ENCODE results near the gene ADD1. TPM values are rescaled to one million over a fixed set of nuclear protein-coding genes. Genes with fewer than 3 reads are reported as not detected.

ADD1 gene
- total RNA-seq, 4 donors from 2014 or later = 144 to 273 (median 203) TPM

DNA sequence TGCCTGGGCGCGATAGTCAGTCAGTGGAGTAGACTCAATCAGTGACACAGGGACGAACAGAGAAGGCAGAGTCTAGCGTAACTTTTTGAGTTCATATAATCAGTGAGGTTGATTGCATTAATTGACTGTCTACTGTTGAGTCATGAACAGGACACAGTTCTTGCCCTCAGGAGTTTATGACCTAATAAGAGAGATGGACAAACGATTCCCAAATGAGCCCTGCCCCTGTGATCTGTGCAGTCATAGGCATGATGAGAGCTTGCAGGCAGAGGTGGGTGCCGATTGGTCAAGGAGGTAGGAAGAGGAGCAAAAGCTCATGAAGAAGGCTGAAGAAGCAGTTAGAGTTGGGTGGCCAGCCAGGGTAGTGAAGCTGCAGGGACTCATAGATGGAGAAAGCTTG lies 57.1 kb downstream of the ADD1 start:
- TF ChIP-seq, protein P1, sequence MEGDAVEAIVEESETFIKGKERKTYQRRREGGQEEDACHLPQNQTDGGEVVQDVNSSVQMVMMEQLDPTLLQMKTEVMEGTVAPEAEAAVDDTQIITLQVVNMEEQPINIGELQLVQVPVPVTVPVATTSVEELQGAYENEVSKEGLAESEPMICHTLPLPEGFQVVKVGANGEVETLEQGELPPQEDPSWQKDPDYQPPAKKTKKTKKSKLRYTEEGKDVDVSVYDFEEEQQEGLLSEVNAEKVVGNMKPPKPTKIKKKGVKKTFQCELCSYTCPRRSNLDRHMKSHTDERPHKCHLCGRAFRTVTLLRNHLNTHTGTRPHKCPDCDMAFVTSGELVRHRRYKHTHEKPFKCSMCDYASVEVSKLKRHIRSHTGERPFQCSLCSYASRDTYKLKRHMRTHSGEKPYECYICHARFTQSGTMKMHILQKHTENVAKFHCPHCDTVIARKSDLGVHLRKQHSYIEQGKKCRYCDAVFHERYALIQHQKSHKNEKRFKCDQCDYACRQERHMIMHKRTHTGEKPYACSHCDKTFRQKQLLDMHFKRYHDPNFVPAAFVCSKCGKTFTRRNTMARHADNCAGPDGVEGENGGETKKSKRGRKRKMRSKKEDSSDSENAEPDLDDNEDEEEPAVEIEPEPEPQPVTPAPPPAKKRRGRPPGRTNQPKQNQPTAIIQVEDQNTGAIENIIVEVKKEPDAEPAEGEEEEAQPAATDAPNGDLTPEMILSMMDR (IDR thresholded peaks at IDR 0.05; ENCODE audit: low read depth) = no peak

GRCh38 chr4:2901186-2901585 lies 57.5 kb downstream of the ADD1 start:
- TF ChIP-seq, protein P1 (IDR thresholded peaks at IDR 0.05; ENCODE audit: low read depth) = no peak

- TF ChIP-seq, protein P1 (IDR thresholded peaks at IDR 0.05; ENCODE audit: low read depth) = no peak
Measured at GRCh38 chr4:2902126-2902525, 58.5 kb downstream of the ADD1 start.

DNA sequence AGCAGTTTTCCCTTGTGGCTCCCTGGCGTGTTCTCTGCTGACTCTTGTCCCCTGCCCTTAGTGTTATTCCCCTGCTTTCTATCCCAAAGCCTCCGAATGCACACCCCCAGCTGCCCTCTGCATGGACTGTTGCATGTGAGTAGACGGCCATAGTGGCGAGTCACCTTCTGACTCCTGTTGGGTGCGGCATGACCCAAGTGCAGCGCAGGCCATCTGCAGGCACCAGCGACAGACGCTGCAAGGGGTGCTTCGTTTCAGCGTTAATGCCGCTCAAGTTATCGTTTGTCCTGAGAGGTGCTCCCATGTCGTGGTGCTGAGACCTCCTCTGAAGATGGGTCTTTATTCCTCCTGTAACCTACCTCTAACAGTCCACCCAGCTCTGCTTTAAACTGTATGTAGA lies 61.9 kb downstream of the ADD1 start:
- TF ChIP-seq, protein P1 (IDR thresholded peaks at IDR 0.05; ENCODE audit: low read depth) = no peak

DNA sequence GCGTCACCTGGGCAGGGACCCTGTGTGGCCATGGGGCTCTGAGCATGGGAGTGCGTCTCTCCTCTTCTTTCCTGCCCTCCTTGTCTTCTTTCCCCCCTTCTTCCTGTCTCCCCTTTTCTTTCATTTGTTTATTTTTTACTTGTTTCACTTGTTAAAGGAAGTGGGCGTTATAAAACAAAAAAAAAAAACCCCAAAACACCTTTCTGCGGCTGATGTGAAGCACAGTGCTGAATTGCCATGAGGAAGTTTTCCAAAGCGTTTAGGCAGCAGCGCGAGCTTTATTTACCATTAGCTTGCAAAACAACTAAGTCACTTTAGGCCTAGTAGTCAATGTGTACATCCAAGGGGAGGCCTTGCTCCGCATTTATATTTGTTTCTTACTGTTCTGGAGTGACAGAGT lies 62.6 kb downstream of the ADD1 start:
- TF ChIP-seq, protein P1 (IDR thresholded peaks at IDR 0.05; ENCODE audit: low read depth) = no peak

- TF ChIP-seq, protein P1 (IDR thresholded peaks at IDR 0.05; ENCODE audit: low read depth) = no peak
Measured at GRCh38 chr4:2907226-2907625, 63.6 kb downstream of the ADD1 start.

- TF ChIP-seq, protein P1 (IDR thresholded peaks at IDR 0.05; ENCODE audit: low read depth) = no peak
Measured at GRCh38 chr4:2907706-2908293, 64.2 kb downstream of the ADD1 start.
